Uterus (tissue), 2 donors: Measurements from ENCODE around the gene CEND1.

ENCODE experiments used
- POLR2A ChIP-seq, 2 donors: fragments of 450-650 bp; IDR thresholded peaks; one replicate each; pipeline ENCODE4 v1.6.1; 2016; ENCODE audit warnings: antibody characterized with exemption in 2 of 2, mild to moderate bottlenecking in 1 of 2, moderate library complexity in 1 of 2
- TF ChIP-seq, protein P1 (sequence below), 4 experiments: fragments of 200-600 bp in 2 of 4; fragments of 450-650 bp in 2 of 4; sonication (generic) in 2 of 4; IDR thresholded peaks; one replicate each; pipeline ENCODE4 v1.5.1; 2016 to 2019; ENCODE audit warnings: antibody characterized with exemption in 4 of 4, mild to moderate bottlenecking in 2 of 4, moderate library complexity in 1 of 4

DNA sequence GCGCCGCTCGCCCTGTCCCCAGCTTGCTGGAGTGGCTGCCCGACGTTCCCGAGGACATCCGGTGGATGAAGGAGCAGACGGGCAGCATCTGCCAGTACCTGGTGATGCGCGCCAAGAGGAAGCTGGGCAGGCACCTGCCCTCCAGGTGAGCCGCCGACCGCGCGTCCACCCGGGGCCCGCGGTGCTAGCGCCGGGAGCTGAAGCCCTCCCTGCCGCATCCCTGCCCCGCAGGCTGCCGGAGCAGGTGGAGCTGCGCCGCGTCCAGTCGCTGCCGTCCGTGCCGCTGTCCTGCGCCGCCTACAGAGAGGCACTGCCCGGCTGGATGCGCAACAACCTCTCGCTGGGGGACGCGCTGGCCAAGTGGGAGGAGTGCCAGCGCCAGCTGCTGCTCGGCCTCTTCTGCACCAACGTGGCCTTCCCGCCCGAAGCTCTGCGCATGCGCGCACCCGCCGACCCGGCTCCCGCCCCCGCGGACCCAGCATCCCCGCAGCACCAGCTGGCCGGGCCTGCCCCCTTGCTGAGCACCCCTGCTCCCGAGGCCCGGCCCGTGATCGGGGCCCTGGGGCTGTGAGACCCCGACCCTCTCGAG is 34.5 kb upstream of the CEND1 start:
- TF ChIP-seq, protein P1, sequence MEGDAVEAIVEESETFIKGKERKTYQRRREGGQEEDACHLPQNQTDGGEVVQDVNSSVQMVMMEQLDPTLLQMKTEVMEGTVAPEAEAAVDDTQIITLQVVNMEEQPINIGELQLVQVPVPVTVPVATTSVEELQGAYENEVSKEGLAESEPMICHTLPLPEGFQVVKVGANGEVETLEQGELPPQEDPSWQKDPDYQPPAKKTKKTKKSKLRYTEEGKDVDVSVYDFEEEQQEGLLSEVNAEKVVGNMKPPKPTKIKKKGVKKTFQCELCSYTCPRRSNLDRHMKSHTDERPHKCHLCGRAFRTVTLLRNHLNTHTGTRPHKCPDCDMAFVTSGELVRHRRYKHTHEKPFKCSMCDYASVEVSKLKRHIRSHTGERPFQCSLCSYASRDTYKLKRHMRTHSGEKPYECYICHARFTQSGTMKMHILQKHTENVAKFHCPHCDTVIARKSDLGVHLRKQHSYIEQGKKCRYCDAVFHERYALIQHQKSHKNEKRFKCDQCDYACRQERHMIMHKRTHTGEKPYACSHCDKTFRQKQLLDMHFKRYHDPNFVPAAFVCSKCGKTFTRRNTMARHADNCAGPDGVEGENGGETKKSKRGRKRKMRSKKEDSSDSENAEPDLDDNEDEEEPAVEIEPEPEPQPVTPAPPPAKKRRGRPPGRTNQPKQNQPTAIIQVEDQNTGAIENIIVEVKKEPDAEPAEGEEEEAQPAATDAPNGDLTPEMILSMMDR (IDR thresholded peaks at IDR 0.05), result no peak
- no peak for TF ChIP-seq POLR2A (IDR thresholded peaks at IDR 0.05)
